GM18508 (cell line): ENCODE measurements around the gene PCDHA6.
"Not testable (repeated sequence)": the region's sequence is repeated elsewhere in the genome, so short reads cannot be mapped to it uniquely, and the experiment has no call there.

Experiments
- ATAC-seq: cut with Tn5 transposase; IDR thresholded peaks from one replicate; pipeline ENCODE4 v1.9.1; 2021; ENCODE audit warnings: moderate number of reproducible peaks; ENCODE audit not compliant: insufficient read depth, unreplicated experiment

Gene PCDHA6

DNA sequence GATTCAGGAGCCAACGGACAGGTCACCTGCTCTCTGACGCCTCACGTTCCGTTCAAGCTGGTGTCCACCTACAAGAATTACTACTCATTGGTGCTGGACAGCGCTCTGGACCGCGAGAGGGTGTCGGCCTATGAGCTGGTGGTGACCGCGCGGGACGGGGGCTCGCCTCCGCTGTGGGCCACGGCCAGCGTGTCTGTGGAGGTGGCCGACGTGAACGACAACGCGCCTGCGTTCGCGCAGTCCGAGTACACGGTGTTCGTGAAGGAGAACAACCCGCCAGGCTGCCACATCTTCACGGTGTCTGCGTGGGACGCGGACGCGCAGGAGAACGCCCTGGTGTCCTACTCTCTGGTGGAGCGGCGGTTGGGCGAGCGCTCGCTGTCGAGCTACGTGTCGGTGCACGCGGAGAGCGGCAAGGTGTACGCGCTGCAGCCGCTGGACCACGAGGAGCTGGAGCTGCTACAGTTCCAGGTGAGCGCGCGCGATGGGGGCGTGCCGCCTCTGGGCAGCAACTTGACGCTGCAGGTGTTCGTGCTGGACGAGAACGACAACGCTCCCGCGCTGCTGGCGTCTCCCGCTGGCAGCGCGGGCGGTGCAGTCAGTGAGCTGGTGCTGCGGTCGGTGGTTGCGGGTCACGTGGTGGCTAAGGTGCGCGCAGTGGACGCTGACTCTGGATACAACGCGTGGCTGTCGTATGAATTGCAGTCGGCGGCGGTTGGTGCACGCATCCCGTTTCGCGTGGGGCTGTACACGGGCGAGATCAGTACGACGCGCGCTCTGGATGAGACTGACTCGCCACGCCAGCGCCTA is 29.6 kb downstream of the PCDHA6 start:
- no peak for ATAC-seq

DNA sequence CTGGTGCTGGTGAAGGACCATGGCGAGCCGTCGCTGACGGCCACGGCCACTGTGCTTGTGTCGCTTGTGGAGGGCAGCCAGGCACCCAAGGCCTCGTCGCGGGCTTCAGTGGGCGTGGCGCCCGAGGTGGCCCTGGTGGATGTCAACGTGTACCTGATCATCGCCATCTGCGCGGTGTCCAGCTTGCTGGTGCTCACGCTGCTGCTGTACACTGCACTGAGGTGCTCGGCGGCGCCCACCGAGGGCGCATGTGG is 30.2 kb downstream of the PCDHA6 start:
- no peak for ATAC-seq

DNA sequence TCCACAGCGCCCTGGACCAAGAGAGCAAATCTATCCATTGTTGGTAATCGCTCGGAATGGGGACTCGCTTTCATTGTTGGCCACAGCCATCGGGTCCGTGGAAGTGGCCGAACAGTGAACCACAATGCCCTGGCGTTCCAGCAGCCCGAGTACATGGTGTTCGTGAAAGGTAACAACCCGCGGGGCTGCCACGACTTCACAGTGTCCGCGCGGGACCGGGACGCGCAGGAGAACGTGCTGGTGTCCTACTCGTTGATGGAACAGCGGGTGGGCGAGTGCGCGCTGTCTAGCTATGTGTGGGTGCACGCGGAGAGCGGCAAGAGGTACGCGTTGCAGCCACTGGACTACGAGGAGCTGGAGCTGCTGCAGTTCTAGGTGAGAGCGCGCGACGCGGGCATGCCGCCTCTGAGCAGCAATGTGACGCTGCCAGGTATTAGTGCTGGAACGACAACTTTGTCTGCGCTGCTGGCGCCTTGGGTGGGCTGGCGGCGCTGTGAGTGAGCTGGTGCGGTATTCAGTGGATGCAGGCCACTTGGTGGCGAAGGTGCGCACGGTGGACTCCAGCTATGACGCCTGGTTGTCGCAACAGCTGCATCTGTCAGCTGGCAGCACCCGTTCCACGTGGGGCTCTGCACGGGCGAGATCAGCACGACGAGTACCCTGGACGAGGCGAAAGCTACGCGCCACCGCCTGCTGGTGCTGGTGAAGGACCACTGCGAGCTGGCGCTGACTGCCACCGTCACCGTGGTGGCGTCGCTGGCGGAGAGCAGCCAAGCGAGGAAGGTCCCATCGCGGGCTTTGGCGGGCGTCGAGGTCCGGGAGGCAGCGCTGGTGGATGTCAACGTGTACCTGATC is 34.9 kb downstream of the PCDHA6 start:
- no peak for ATAC-seq

DNA sequence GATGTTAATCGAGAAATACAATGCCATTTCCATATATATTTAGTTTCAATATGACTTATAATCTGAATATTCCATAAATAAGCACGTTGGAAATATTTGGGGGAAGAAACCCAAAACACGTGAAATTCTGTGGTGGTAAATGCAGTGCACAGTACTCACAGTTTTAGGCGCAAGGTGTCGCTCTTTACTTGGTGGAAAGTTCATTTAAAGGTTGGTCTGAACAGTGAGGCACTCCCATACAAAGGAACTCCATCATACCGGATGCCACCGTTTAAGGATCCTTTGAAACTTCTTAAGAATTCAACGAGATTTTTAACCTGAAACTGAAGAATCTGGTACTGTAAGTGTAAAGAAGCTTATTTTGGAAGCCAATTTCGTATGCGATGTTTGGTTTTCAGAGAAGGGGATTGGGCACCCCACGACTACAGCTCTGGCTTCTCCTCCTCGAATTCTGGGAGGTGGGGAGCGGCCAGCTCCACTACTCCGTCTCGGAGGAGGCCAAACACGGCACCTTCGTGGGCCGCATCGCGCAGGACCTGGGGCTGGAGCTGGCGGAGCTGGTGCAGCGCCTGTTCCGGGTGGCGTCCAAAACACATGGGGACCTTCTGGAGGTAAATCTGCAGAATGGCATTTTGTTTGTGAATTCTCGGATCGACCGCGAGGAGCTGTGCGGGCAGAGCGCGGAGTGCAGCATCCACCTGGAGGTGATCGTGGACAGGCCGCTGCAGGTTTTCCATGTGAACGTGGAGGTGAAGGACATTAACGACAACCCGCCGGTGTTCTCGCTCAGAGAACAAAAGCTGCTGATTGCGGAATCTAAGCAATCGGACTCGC is 41.2 kb downstream of the PCDHA6 start, which contains the start of gene PCDHA11:
PCDHA11 (plus strand) TSS at position 237 of the 834 bp plus-strand sequence; CDS start at position 384, 147 bp downstream.
- ATAC-seq: no peak

DNA sequence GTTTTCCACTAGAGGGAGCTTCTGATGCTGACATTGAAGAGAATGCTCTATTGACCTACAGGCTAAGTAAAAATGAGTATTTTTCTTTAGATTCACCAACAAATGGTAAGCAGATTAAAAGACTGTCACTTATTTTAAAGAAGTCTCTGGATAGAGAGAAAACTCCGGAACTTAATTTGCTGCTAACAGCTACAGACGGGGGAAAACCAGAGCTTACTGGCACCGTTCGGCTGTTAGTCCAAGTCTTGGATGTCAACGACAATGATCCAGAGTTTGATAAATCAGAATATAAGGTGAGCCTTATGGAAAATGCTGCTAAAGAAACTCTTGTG is 41.8 kb downstream of the PCDHA6 start:
- no peak for ATAC-seq

DNA sequence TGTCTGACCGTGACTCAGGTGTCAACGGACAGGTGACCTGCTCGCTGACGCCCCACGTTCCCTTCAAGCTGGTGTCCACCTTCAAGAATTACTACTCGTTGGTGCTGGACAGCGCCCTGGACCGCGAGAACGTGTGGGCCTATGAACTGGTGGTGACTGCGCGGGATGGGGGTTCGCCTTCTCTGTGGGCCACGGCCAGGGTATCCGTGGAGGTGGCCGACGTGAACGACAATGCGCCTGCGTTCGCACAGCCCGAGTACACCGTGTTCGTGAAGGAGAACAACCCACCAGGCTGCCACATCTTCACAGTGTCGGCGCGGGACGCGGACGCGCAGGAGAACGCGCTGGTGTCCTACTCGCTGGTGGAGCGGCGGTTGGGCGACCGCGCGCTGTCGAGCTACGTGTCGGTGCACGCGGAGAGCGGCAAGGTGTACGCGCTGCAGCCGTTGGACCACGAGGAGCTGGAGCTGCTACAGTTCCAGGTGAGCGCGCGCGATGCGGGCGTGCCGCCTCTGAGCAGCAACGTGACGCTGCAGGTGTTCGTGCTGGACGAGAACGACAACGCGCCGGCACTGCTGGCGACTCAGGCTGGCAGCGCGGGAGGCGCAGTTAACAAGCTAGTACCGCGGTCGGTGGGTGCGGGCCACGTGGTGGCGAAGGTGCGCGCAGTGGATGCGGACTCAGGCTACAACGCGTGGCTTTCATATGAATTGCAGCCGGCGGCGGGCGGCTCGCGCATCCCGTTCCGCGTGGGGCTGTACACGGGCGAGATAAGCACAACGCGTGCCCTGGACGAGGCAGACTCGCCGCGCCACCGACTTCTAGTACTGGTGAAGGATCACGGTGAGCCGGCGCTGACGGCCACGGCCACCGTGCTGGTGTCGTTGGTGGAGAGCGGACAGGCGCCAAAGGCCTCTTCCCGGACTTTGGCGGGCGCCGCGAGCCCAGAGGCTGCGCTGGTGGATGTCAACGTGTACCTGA is 42.8 kb downstream of the PCDHA6 start:
- no peak for ATAC-seq

DNA sequence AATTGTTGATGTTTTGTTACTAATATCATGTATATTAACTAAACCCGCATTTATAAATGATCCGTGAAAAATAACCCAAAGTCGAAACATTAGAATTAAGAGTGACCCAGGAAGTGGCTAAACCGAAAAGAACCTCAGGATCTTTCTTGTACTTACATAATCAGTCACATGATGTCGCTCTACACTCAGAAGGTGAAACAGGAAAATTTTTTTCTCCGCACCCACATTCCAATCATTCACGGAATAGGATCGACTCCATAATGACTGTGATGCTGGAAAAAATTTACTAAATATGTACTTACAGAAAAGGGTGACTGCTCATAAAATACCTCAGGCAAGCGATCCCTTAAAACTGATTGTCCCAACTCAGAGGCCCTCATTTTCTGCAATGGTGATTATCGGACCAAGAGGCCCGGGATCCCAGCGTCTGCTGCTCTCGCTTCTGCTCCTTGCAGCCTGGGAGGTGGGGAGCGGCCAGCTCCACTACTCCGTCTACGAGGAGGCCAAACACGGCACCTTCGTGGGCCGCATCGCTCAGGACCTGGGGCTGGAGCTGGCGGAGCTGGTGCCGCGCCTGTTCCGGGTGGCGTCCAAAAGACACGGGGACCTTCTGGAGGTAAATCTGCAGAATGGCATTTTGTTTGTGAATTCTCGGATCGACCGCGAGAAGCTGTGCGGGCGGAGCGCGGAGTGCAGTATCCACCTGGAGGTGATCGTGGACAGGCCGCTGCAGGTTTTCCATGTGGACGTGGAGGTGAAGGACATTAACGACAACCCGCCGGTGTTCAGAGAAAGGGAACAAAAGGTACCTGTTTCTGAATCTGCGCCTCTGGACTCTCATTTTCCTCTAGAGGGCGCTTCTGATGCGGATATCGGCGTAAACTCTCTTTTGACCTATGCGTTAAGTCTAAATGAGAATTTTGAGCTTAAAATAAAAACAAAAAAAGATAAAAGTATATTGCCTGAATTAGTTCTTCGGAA is 47.6 kb downstream of the PCDHA6 start, which contains the start of gene PCDHA12:
PCDHA12 (plus strand) TSS at position 224 of the 981 bp plus-strand sequence; CDS start at position 389, 165 bp downstream.
- ATAC-seq: no peak

DNA sequence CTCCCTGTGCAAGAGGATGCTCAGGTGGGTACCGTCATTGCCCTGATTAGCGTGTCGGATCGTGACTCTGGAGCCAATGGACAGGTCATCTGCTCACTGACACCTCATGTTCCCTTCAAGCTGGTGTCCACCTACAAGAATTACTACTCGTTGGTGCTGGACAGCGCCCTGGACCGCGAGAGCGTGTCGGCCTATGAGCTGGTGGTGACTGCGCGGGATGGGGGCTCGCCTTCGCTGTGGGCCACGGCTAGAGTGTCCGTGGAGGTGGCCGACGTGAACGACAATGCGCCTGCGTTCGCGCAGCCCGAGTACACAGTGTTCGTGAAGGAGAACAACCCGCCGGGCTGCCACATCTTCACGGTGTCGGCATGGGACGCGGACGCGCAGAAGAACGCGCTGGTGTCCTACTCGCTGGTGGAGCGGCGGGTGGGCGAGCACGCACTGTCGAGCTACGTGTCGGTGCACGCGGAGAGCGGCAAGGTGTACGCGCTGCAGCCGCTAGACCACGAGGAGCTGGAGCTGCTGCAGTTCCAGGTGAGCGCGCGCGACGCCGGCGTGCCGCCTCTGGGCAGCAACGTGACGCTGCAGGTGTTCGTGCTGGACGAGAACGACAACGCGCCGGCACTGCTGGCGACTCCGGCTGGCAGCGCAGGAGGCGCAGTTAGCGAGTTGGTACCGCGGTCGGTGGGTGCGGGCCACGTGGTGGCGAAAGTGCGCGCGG is 48.9 kb downstream of the PCDHA6 start:
- ATAC-seq: not testable (repeated sequence)

DNA sequence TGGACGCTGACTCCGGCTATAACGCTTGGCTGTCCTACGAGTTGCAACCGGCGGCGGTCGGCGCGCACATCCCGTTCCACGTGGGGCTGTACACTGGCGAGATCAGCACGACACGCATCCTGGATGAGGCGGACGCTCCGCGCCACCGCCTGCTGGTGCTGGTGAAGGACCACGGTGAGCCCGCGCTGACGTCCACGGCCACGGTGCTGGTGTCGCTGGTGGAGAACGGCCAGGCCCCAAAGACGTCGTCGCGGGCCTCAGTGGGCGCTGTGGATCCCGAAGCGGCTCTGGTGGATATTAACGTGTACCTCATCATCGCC is 49.5 kb downstream of the PCDHA6 start:
- ATAC-seq: no peak
